Liver (tissue), 9 donors: ENCODE data around the gene HACD1. TPM values are rescaled to one million over a fixed set of nuclear protein-coding genes. Genes with fewer than 3 reads are reported as not detected.

Source experiments
- DNase-seq: peaks from one replicate; pipeline ENCODE4 v3.0.0-alpha.2; 2017; ENCODE audit warnings: low spot score
- H3K27ac ChIP-seq, 2 donors: one replicate each; pipeline ENCODE4 v1.7.0; 2013; ENCODE audit warnings: inconsistent platforms in 2 of 2, low read length in 2 of 2, control low read depth in 1 of 2, low read depth in 1 of 2, mild to moderate bottlenecking in 1 of 2
- H3K27me3 ChIP-seq, 4 donors: one replicate each; pipeline versions ENCODE4 v1.6.1 to v1.7.0; 2013; ENCODE audit warnings: low read length in 3 of 4, inconsistent platforms in 1 of 4, mild to moderate bottlenecking in 1 of 4, moderate library complexity in 1 of 4; ENCODE audit not compliant: control insufficient read depth in 4 of 4, insufficient read depth in 4 of 4
- H3K36me3 ChIP-seq, 4 donors: one replicate each; pipeline versions ENCODE4 v1.6.1 to v1.7.0; 2013; ENCODE audit warnings: low read length in 3 of 4, mild to moderate bottlenecking in 3 of 4, low read depth in 1 of 4, moderate library complexity in 1 of 4; ENCODE audit not compliant: control insufficient read depth in 4 of 4, insufficient read depth in 3 of 4
- H3K4me1 ChIP-seq, 4 donors: one replicate each; pipeline versions ENCODE4 v1.6.1 to v1.7.0; 2013; ENCODE audit warnings: low read length in 3 of 4, mild to moderate bottlenecking in 3 of 4, moderate library complexity in 1 of 4; ENCODE audit not compliant: control insufficient read depth in 4 of 4, insufficient read depth in 4 of 4
- H3K4me3 ChIP-seq, 3 donors: one replicate each; pipeline versions ENCODE4 v1.6.1 to v1.7.0; 2013; ENCODE audit warnings: low read length in 3 of 3, control low read depth in 1 of 3, low read depth in 1 of 3, mild to moderate bottlenecking in 1 of 3
- H3K9ac ChIP-seq, 2 donors: one replicate each; pipeline ENCODE4 v1.7.0; 2013; ENCODE audit warnings: low read length in 2 of 2, mild to moderate bottlenecking in 2 of 2, moderate library complexity in 2 of 2, control low read depth in 1 of 2, low read depth in 1 of 2
- H3K9me3 ChIP-seq, 4 donors: one replicate each; pipeline versions ENCODE4 v1.6.1 to v1.7.0; 2013; ENCODE audit warnings: low read length in 3 of 4; ENCODE audit not compliant: control insufficient read depth in 4 of 4
- EGR1 ChIP-seq, 2 donors: IDR thresholded peaks; 2 replicates each; pipeline ENCODE4 v1.6.1; 2016 to 2018; ENCODE audit warnings: antibody characterized with exemption in 2 of 2, low read depth in 2 of 2
- FOXA1 ChIP-seq: IDR thresholded peaks from 2 replicates; pipeline ENCODE4 v1.6.1; 2016; ENCODE audit warnings: antibody characterized with exemption
- FOXA2 ChIP-seq: IDR thresholded peaks from 2 replicates; pipeline ENCODE4 v1.6.1; 2016; ENCODE audit warnings: antibody characterized with exemption
- GABPA ChIP-seq, 2 donors: IDR thresholded peaks in 1 of 2; conservative IDR thresholded peaks in 1 of 2; 2 replicates each; pipeline ENCODE4 v1.6.1; 2016; ENCODE audit warnings: antibody characterized with exemption in 2 of 2, mild to moderate bottlenecking in 1 of 2, moderate library complexity in 1 of 2
- HNF4A ChIP-seq, 2 donors: conservative IDR thresholded peaks; 2 replicates each; pipeline ENCODE4 v1.6.1; 2016; ENCODE audit warnings: antibody characterized with exemption in 2 of 2, mild to moderate bottlenecking in 2 of 2
- HNF4G ChIP-seq: IDR thresholded peaks from 2 replicates; pipeline ENCODE4 v1.6.1; 2016; ENCODE audit warnings: antibody characterized with exemption
- JUND ChIP-seq, 2 donors: IDR thresholded peaks; 2 replicates each; pipeline ENCODE4 v1.6.1; 2016; ENCODE audit warnings: antibody characterized with exemption in 2 of 2
- NR2F2 ChIP-seq: IDR thresholded peaks from 2 replicates; pipeline ENCODE4 v1.6.1; 2016; ENCODE audit warnings: antibody characterized with exemption
- RAD21 ChIP-seq, 2 donors: IDR thresholded peaks; 2 replicates each; pipeline ENCODE4 v1.6.1; 2016; ENCODE audit warnings: antibody characterized with exemption in 2 of 2, mild to moderate bottlenecking in 2 of 2
- RXRA ChIP-seq, 2 donors: IDR thresholded peaks; 2 replicates each; pipeline ENCODE4 v1.6.1; 2017 to 2018; ENCODE audit warnings: antibody characterized with exemption in 2 of 2, mild to moderate bottlenecking in 1 of 2
- SP1 ChIP-seq: IDR thresholded peaks from 2 replicates; pipeline ENCODE4 v1.6.1; 2018; ENCODE audit warnings: antibody characterized with exemption, mild to moderate bottlenecking
- TAF1 ChIP-seq: conservative IDR thresholded peaks from 2 replicates; pipeline ENCODE4 v1.6.1; 2016; ENCODE audit warnings: antibody characterized with exemption, mild to moderate bottlenecking
- YY1 ChIP-seq: IDR thresholded peaks from 2 replicates; pipeline ENCODE4 v1.6.1; 2016; ENCODE audit warnings: antibody characterized with exemption, mild to moderate bottlenecking
- WGBS: extraction: QIAGEN DNeasy Blood & Tissue Kit; methylation state at CpG from one replicate; pipeline ENCODE4 v1.1.7; 2013; 5-methylcytosine and 5-hydroxymethylcytosine counted together
- polyA plus RNA-seq, 2 donors: library from polyadenylated mRNA; stranded (reverse) in 1 of 2; unstranded in 1 of 2; fragments of 200-250 nt in 1 of 2; fragments of >200 nt in 1 of 2; fragmentation: Nextera tagmentation in 1 of 2; extraction: Ambion mirVana in 1 of 2; gene quantifications; one replicate each; pipeline versions ENCODE4 v1.2.1 to v1.2.3, GENCODE V29; 2013 to 2015
- total RNA-seq, 2 donors: library from RNA; depleted of rRNA; stranded (reverse); fragments of >200 nt; gene quantifications; one replicate each; pipeline ENCODE4 v1.2.3, GENCODE V29; 2014
- TF ChIP-seq, protein P1 (sequence below): IDR thresholded peaks from 2 replicates; pipeline ENCODE4 v1.6.1; 2016; ENCODE audit warnings: antibody characterized with exemption, mild to moderate bottlenecking
- TF ChIP-seq, protein P2 (sequence below): IDR thresholded peaks from 2 replicates; pipeline ENCODE4 v1.6.1; 2016; ENCODE audit warnings: antibody characterized with exemption
- TF ChIP-seq, protein P3 (sequence below): IDR thresholded peaks from 2 replicates; pipeline ENCODE4 v1.6.1; 2016; ENCODE audit warnings: antibody characterized with exemption
- TF ChIP-seq, protein P4 (sequence below): IDR thresholded peaks from 2 replicates; pipeline ENCODE4 v1.6.1; 2016; ENCODE audit warnings: antibody characterized with exemption
- TF ChIP-seq, protein P5 (sequence below): fragments of 150-350 bp; IDR thresholded peaks from 2 replicates; pipeline ENCODE4 v1.5.1; 2017; ENCODE audit warnings: improper control_type of control experiment, low read depth, low read length; ENCODE audit not compliant: missing input control
- donor health status: healthy.
- donor health status: healthy.
- donor health status: healthy.
- donor health status: healthy.
- donor health status: healthy.

Gene HACD1
- total and polyA plus RNA-seq, 4 donors: 1.0 to 7.8 (median 1.7) TPM

DNA sequence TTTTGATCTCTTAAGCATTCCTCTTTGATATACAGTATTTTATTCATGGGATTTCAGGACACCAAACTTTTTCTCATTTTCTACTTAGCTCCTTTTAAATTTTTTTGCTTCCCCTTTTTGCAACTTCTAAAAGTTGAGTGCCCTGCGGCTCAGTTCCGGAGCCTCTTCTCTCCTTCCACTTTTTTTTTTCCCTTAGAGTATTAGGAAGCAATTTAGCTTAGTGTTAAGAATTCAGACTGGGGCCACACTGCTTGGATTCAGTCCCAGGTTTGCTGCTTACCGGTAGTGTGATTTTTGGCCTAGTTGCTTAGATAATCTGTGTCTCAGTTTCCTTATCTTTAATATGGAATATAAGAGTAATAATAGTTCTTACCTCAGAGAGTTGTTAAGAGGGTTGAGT lies 30.2 kb upstream of the HACD1 start (continued):
- TF ChIP-seq, protein P1, sequence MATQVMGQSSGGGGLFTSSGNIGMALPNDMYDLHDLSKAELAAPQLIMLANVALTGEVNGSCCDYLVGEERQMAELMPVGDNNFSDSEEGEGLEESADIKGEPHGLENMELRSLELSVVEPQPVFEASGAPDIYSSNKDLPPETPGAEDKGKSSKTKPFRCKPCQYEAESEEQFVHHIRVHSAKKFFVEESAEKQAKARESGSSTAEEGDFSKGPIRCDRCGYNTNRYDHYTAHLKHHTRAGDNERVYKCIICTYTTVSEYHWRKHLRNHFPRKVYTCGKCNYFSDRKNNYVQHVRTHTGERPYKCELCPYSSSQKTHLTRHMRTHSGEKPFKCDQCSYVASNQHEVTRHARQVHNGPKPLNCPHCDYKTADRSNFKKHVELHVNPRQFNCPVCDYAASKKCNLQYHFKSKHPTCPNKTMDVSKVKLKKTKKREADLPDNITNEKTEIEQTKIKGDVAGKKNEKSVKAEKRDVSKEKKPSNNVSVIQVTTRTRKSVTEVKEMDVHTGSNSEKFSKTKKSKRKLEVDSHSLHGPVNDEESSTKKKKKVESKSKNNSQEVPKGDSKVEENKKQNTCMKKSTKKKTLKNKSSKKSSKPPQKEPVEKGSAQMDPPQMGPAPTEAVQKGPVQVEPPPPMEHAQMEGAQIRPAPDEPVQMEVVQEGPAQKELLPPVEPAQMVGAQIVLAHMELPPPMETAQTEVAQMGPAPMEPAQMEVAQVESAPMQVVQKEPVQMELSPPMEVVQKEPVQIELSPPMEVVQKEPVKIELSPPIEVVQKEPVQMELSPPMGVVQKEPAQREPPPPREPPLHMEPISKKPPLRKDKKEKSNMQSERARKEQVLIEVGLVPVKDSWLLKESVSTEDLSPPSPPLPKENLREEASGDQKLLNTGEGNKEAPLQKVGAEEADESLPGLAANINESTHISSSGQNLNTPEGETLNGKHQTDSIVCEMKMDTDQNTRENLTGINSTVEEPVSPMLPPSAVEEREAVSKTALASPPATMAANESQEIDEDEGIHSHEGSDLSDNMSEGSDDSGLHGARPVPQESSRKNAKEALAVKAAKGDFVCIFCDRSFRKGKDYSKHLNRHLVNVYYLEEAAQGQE: no peak
- TF ChIP-seq, protein P2, sequence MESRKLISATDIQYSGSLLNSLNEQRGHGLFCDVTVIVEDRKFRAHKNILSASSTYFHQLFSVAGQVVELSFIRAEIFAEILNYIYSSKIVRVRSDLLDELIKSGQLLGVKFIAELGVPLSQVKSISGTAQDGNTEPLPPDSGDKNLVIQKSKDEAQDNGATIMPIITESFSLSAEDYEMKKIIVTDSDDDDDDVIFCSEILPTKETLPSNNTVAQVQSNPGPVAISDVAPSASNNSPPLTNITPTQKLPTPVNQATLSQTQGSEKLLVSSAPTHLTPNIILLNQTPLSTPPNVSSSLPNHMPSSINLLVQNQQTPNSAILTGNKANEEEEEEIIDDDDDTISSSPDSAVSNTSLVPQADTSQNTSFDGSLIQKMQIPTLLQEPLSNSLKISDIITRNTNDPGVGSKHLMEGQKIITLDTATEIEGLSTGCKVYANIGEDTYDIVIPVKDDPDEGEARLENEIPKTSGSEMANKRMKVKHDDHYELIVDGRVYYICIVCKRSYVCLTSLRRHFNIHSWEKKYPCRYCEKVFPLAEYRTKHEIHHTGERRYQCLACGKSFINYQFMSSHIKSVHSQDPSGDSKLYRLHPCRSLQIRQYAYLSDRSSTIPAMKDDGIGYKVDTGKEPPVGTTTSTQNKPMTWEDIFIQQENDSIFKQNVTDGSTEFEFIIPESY: no peak
- TF ChIP-seq EGR1 (IDR thresholded peaks at IDR 0.05; ENCODE audit: low read depth in 2 of 2): no peak

DNA sequence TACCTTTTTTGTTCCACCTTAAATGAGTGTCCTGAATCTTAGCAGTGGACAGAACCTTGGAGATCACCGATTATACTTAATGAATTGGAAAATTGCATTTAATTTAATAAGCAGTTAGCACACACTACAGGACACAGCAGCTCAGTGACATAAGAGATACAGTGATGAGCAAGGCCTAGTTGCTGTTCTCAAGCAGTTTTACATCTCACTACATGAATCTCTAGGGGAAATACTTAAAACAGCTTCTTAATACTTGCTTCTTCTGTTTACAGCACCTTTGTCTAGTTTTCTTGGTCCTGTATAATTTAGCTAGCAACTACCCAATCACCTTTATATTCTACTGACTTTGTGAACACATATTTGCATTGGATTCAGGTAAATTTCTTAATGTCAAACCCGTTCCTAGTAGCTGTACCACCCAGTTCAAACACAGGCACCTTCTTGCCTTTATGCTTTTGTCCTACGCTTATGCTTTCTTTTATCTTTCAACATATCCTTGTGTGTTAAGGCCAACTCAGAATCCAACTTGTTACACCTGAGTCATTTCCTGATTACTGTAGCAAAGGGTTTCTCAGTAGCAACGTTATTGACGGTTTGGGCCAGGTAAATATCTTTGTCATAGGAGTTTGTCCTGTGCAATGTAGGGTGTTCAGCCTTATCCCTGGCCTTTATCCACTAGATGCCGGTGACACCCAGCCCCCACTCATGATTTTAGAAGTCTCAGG lies 28.6 kb upstream of the HACD1 start:
- no peak overlapping the region for H3K4me3 ChIP-seq
- WGBS: 58% methylated on average over 6 of the region's 6 CpGs
- H3K9me3 ChIP-seq: no peaks in the 10 kb centered on the region
- no peaks in the 10 kb centered on the region for H3K36me3 ChIP-seq
- H3K4me1 ChIP-seq: peaks cover 10 to 30% (median 26%) of the 10 kb centered on the region in 4 donors
- no peaks in the 10 kb centered on the region for H3K27me3 ChIP-seq
- H3K27ac ChIP-seq: no peak overlapping the region
- TF ChIP-seq HNF4A (conservative IDR thresholded peaks at IDR 0.05) (no peak), GABPA (IDR thresholded peaks at IDR 0.05 in 1 of 2, conservative IDR thresholded peaks at IDR 0.05 in 1 of 2) (no peak), EGR1 (IDR thresholded peaks at IDR 0.05; ENCODE audit: low read depth in 2 of 2) (no peak), FOXA1 (no peak), HNF4G (no peak), NR2F2 (no peak), SP1 (no peak), RAD21 (IDR thresholded peaks at IDR 0.05) (no peak), TAF1 (no peak), FOXA2 (no peak), JUND (IDR thresholded peaks at IDR 0.05) (no peak), RXRA (IDR thresholded peaks at IDR 0.05) (no peak), YY1 (no peak)
- TF ChIP-seq, protein P3, sequence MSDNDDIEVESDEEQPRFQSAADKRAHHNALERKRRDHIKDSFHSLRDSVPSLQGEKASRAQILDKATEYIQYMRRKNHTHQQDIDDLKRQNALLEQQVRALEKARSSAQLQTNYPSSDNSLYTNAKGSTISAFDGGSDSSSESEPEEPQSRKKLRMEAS: no peak
- TF ChIP-seq, protein P2: no peak
- TF ChIP-seq, protein P4, sequence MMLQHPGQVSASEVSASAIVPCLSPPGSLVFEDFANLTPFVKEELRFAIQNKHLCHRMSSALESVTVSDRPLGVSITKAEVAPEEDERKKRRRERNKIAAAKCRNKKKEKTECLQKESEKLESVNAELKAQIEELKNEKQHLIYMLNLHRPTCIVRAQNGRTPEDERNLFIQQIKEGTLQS: no peak
- TF ChIP-seq, protein P1: no peak
- TF ChIP-seq, protein P5, sequence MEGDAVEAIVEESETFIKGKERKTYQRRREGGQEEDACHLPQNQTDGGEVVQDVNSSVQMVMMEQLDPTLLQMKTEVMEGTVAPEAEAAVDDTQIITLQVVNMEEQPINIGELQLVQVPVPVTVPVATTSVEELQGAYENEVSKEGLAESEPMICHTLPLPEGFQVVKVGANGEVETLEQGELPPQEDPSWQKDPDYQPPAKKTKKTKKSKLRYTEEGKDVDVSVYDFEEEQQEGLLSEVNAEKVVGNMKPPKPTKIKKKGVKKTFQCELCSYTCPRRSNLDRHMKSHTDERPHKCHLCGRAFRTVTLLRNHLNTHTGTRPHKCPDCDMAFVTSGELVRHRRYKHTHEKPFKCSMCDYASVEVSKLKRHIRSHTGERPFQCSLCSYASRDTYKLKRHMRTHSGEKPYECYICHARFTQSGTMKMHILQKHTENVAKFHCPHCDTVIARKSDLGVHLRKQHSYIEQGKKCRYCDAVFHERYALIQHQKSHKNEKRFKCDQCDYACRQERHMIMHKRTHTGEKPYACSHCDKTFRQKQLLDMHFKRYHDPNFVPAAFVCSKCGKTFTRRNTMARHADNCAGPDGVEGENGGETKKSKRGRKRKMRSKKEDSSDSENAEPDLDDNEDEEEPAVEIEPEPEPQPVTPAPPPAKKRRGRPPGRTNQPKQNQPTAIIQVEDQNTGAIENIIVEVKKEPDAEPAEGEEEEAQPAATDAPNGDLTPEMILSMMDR: no peak
- no peak for DNase-seq
- no peak overlapping the region for H3K9ac ChIP-seq
